Tibial artery (tissue), 4 donors: ENCODE data around the gene TDRD9.

ENCODE experiments used
- DNase-seq, 2 donors: peaks; one replicate each; pipeline ENCODE4 v3.0.0-alpha.2; 2019
- H3K27ac ChIP-seq, 2 donors: fragments of 200-600 bp; sonication (generic) in 1 of 2; 1 replicate in 1 of 2; 2 replicates in 1 of 2; pipeline ENCODE4 v1.5.1; 2018 to 2019; ENCODE audit warnings: mild to moderate bottlenecking in 1 of 2
- H3K27me3 ChIP-seq, 2 donors: fragments of 200-600 bp; sonication (generic) in 1 of 2; one replicate each; pipeline versions ENCODE4 v1.5.1 to v1.6.0; 2016 to 2019
- H3K36me3 ChIP-seq, 3 donors: fragments of 200-600 bp; sonication (generic) in 2 of 3; one replicate each; pipeline ENCODE4 v1.5.1; 2016 to 2019; ENCODE audit warnings: mild to moderate bottlenecking in 2 of 3
- H3K4me1 ChIP-seq, 4 donors: fragments of 200-600 bp; sonication (generic) in 2 of 4; 1 replicate in 3 of 4; 2 replicates in 1 of 4; pipeline ENCODE4 v1.5.1; 2016 to 2019
- H3K4me3 ChIP-seq, 2 donors: fragments of 200-600 bp; sonication (generic) in 1 of 2; 1 replicate in 1 of 2; 2 replicates in 1 of 2; pipeline ENCODE4 v1.5.1; 2018 to 2019; ENCODE audit warnings: mild to moderate bottlenecking in 2 of 2
- H3K9me3 ChIP-seq, 3 donors: fragments of 200-600 bp; sonication (generic) in 1 of 3; one replicate each; pipeline ENCODE4 v1.5.1; 2016 to 2019
- intact Hi-C: fragments of 100-400 bp; cut with DNase I; formaldehyde crosslinking; loops from one replicate; pipeline ENCODE4 v1.15.0; 2023; ENCODE audit warnings: low total_unique reads
- TF ChIP-seq, protein P1 (sequence below), 2 experiments: fragments of 200-600 bp in 1 of 2; fragments of 450-650 bp in 1 of 2; IDR thresholded peaks; one replicate each; pipeline ENCODE4 v1.5.1; 2017 to 2019; ENCODE audit warnings: antibody characterized with exemption in 2 of 2, mild to moderate bottlenecking in 1 of 2, moderate library complexity in 1 of 2

The TDRD9 gene

GRCh38 chr14:103998027-103998426 lies 69.8 kb downstream of the TDRD9 start:
- no peak overlapping the region for H3K4me3 ChIP-seq
- no peaks in the 10 kb centered on the region for H3K36me3 ChIP-seq
- no peak overlapping the region for H3K27ac ChIP-seq
- no peaks in the 10 kb centered on the region for H3K4me1 ChIP-seq
- no peaks in the 10 kb centered on the region for H3K9me3 ChIP-seq
- TF ChIP-seq, protein P1, sequence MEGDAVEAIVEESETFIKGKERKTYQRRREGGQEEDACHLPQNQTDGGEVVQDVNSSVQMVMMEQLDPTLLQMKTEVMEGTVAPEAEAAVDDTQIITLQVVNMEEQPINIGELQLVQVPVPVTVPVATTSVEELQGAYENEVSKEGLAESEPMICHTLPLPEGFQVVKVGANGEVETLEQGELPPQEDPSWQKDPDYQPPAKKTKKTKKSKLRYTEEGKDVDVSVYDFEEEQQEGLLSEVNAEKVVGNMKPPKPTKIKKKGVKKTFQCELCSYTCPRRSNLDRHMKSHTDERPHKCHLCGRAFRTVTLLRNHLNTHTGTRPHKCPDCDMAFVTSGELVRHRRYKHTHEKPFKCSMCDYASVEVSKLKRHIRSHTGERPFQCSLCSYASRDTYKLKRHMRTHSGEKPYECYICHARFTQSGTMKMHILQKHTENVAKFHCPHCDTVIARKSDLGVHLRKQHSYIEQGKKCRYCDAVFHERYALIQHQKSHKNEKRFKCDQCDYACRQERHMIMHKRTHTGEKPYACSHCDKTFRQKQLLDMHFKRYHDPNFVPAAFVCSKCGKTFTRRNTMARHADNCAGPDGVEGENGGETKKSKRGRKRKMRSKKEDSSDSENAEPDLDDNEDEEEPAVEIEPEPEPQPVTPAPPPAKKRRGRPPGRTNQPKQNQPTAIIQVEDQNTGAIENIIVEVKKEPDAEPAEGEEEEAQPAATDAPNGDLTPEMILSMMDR (IDR thresholded peaks at IDR 0.05), result no peak
- DNase-seq, result no peak
- H3K27me3 ChIP-seq, result peaks cover 0 to 9% of the 10 kb centered on the region in 2 donors
- intact Hi-C loops, result no loop called here

GRCh38 chr14:103999795-104000440 lies 71.7 kb downstream of the TDRD9 start:
- TF ChIP-seq, protein P1 (IDR thresholded peaks at IDR 0.05), result no peak
- Histone ChIP-seq H3K4me1 (no peaks in the 10 kb centered on the region), H3K36me3 (no peaks in the 10 kb centered on the region), H3K27ac (no peak overlapping the region), H3K9me3 (no peaks in the 10 kb centered on the region), H3K4me3 (no peak overlapping the region), H3K27me3 (peaks cover 0 to 9% of the 10 kb centered on the region in 2 donors)
- no peak for DNase-seq
- intact Hi-C loops, result no loop called here

DNA sequence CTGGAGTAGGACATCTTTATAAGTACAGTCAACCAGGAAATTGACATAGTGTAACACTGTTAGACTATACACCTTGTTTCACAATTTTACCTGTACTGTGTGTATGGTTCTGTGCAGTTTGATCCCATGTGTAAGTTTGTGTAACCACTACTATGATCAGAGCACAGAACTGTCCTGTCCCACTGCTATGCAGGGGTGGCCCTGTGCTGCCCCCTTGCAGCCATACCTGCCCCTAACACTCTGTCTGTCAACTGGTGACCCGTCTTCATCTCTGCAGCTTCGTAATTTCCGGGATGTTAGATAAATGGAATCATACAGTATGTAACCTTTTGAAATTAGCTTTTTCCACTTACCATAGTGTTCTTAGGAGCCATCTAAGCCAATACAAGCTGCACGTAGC lies 72.7 kb downstream of the TDRD9 start:
- Histone ChIP-seq H3K4me1 (no peaks in the 10 kb centered on the region), H3K27me3 (peaks cover 0 to 9% of the 10 kb centered on the region in 2 donors), H3K4me3 (no peak overlapping the region), H3K36me3 (no peaks in the 10 kb centered on the region), H3K9me3 (no peaks in the 10 kb centered on the region), H3K27ac (no peak overlapping the region)
- TF ChIP-seq, protein P1 (IDR thresholded peaks at IDR 0.05), result no peak
- intact Hi-C loops, result no loop called here
- no peak for DNase-seq

DNA sequence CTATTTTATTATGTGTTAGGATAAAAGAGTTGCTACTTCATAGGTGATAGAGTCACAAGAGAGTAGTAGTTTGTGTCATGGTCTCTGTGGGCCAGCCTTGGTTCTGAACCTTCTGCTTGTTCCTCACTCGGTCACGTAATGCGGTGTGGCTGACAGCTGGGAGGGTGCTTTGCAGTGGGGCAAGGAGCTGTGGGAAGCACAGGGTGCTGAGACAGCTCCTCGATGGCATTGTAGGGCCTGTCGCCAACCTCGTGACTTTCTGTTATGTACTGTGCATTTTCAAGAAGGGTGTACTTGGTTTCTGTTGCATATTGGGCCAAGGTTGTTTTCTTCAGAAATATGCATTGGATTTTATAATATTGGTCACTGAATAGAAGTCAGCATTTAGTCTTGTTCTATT lies 75.4 kb downstream of the TDRD9 start:
- H3K27me3 ChIP-seq, result no peaks in the 10 kb centered on the region
- intact Hi-C loops, result no loop called here

GRCh38 chr14:104004849-104005248 lies 76.6 kb downstream of the TDRD9 start:
- intact Hi-C loops, result no loop called here
- no peaks in the 10 kb centered on the region for H3K9me3 ChIP-seq
- TF ChIP-seq, protein P1 (IDR thresholded peaks at IDR 0.05), result no peak
- no peak overlapping the region for H3K4me3 ChIP-seq
- DNase-seq, result no peak
- H3K36me3 ChIP-seq, result no peaks in the 10 kb centered on the region
- no peak overlapping the region for H3K27ac ChIP-seq
- H3K27me3 ChIP-seq, result no peaks in the 10 kb centered on the region
- H3K4me1 ChIP-seq, result no peaks in the 10 kb centered on the region

More for the DNA sequence above, 75.4 kb downstream of the TDRD9 start:
- H3K4me1 ChIP-seq, result no peaks in the 10 kb centered on the region
- TF ChIP-seq, protein P1 (IDR thresholded peaks at IDR 0.05), result no peak
- no peak for DNase-seq
- H3K27ac ChIP-seq, result no peak overlapping the region
- no peak overlapping the region for H3K4me3 ChIP-seq
- no peaks in the 10 kb centered on the region for H3K36me3 ChIP-seq
- H3K9me3 ChIP-seq, result no peaks in the 10 kb centered on the region

DNA sequence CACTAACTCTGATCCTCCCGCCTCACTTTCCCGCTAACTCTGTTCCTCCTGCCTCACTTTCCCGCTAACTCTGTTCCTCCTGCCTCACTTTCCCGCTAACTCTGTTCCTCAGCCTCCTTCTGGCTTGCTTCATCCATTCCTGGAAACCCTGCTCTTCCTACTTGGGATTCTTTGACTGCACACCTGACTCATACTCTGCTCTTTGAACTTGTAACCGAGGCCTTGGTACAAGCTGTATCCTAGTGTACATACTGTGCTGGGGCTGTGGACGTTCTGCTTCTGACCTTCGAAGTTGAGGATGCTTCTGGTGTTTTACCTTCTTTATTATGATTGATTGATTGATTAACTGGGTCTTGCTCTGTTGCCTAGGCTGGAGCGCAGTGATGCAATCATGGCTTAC lies 77.2 kb downstream of the TDRD9 start:
- Histone ChIP-seq H3K36me3 (no peaks in the 10 kb centered on the region), H3K27me3 (no peaks in the 10 kb centered on the region), H3K27ac (no peak overlapping the region), H3K9me3 (no peaks in the 10 kb centered on the region), H3K4me3 (no peak overlapping the region), H3K4me1 (no peaks in the 10 kb centered on the region)
- no peak for DNase-seq
- TF ChIP-seq, protein P1 (IDR thresholded peaks at IDR 0.05), result no peak
- intact Hi-C loops, result no loop called here
